ENCODE measurements around the gene LMCD1. TPM values are rescaled to one million over a fixed set of nuclear protein-coding genes. Genes with fewer than 3 reads are reported as not detected.

LMCD1 gene
- total and polyA plus RNA-seq, 2 of the 8 experiments (the other 6 are each of a cell fraction or from before 2014, with no cell fraction given): 12.3 to 26.5 TPM

GRCh38 chr3:8540456-8540855 is 38.8 kb downstream of the LMCD1 start (continued):
- TF ChIP-seq CHD7 (IDR thresholded peaks at IDR 0.05; ENCODE audit: insufficient replicate concordance, low read length) (no peak), EGR1 (IDR thresholded peaks at IDR 0.05; ENCODE audit: borderline replicate concordance, low read depth, low read length) (no peak), CHD2 (IDR thresholded peaks at IDR 0.05; ENCODE audit: low read length) (no peak), BCL11A (IDR thresholded peaks at IDR 0.05; ENCODE audit: low read depth in 2 of 2, low read length in 2 of 2) (no peak), CEBPB (IDR thresholded peaks at IDR 0.05; ENCODE audit: low read depth, low read length) (no peak), MAFK (IDR thresholded peaks at IDR 0.05; ENCODE audit: low read depth, low read length) (no peak), POU5F1 (IDR thresholded peaks at IDR 0.05; ENCODE audit: low read depth, low read length) (no peak)

Data from H1 (cell line).